ENCODE measurements around the gene KAZN.

The KAZN gene

DNA sequence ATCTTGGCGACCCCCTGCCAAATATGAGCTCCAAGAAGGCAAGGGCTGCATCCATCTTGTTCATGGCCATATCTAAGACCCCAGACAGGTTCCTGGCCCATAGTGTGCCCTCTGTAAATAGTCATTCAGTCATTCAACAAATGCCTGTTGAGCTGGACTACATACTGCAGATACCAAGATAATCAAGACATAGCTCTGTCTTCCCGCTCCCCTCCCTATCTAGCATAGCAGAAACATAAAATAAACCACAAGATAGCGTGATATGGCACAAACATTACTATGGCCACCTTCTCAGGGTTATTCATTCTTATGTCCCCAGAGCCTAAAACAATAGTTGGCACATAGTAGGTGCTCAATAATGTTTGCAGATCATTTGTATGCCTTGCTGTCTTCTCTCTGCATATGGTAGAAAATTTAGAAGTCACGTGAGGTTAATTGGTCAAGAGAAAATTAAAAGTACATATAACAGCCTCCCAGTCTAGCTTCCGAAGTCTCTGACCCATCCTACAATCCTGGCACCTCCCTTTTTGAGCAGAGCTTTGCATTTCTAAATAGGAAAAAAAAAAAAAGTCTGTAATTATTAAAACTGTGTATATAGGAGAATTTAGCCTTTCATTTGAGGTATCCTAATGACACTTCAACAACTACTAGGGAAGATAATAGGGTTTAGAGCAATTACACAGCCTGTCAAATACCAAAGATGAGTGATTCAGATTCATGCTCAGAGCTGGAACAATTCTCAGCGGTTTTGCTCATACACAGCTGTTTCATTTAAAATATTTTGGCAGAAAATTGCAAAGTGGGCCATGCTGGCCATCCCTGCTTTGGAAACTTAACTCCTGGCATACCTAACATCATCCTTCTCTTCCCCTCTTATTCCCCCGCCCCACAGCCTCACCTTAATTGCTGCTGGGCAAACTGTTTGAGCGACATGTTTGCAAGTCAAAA is 219.0 kb downstream of the KAZN start:
- Mint-ChIP-seq H3K27ac (no peak overlapping the region), H3K36me3 (ENCODE audit: low read depth) (no peaks in the 10 kb centered on the region), H3K27me3 (peaks cover 5% of the 10 kb centered on the region), H3K9me3 (no peaks in the 10 kb centered on the region), H3K4me3 (no peak overlapping the region), H3K4me1 (ENCODE audit: low read depth) (no peaks in the 10 kb centered on the region)
- DNase-seq: no peak

GRCh38 chr1:14820295-14821085 is 222.0 kb downstream of the KAZN start:
- no peak overlapping the region for H3K27ac Mint-ChIP-seq
- no peak for DNase-seq
- no peak overlapping the region for H3K4me3 Mint-ChIP-seq
- no peaks in the 10 kb centered on the region for H3K9me3 Mint-ChIP-seq
- no peaks in the 10 kb centered on the region for H3K4me1 Mint-ChIP-seq (ENCODE audit: low read depth)
- H3K36me3 Mint-ChIP-seq (ENCODE audit: low read depth): no peaks in the 10 kb centered on the region
- peaks cover 5% of the 10 kb centered on the region for H3K27me3 Mint-ChIP-seq

- DNase-seq: no peak
- no peaks in the 10 kb centered on the region for H3K4me1 Mint-ChIP-seq (ENCODE audit: low read depth)
- H3K27me3 Mint-ChIP-seq: peaks cover 7% of the 10 kb centered on the region
- no peak overlapping the region for H3K4me3 Mint-ChIP-seq
- no peak overlapping the region for H3K27ac Mint-ChIP-seq
- H3K36me3 Mint-ChIP-seq (ENCODE audit: low read depth): no peaks in the 10 kb centered on the region
- no peaks in the 10 kb centered on the region for H3K9me3 Mint-ChIP-seq
Measured at GRCh38 chr1:14822493-14822892, 224.0 kb downstream of the KAZN start.

GRCh38 chr1:14822996-14823395 is 224.5 kb downstream of the KAZN start:
- DNase-seq: no peak
- Mint-ChIP-seq H3K27ac (no peak overlapping the region), H3K36me3 (ENCODE audit: low read depth) (no peaks in the 10 kb centered on the region), H3K9me3 (no peaks in the 10 kb centered on the region), H3K4me3 (no peak overlapping the region), H3K27me3 (peaks cover 9% of the 10 kb centered on the region), H3K4me1 (ENCODE audit: low read depth) (no peaks in the 10 kb centered on the region)

- Mint-ChIP-seq H3K9me3 (no peaks in the 10 kb centered on the region), H3K27me3 (peaks cover 9% of the 10 kb centered on the region), H3K4me3 (no peak overlapping the region), H3K36me3 (ENCODE audit: low read depth) (no peaks in the 10 kb centered on the region), H3K27ac (no peak overlapping the region), H3K4me1 (ENCODE audit: low read depth) (no peaks in the 10 kb centered on the region)
- DNase-seq: no peak
Measured at GRCh38 chr1:14824314-14824915, 225.9 kb downstream of the KAZN start.

- Mint-ChIP-seq H3K27ac (no peak overlapping the region), H3K4me1 (ENCODE audit: low read depth) (no peaks in the 10 kb centered on the region), H3K27me3 (peaks cover 9% of the 10 kb centered on the region), H3K9me3 (no peaks in the 10 kb centered on the region), H3K36me3 (ENCODE audit: low read depth) (no peaks in the 10 kb centered on the region), H3K4me3 (no peak overlapping the region)
- DNase-seq: no peak
Measured at GRCh38 chr1:14825396-14825795, 226.9 kb downstream of the KAZN start.

DNA sequence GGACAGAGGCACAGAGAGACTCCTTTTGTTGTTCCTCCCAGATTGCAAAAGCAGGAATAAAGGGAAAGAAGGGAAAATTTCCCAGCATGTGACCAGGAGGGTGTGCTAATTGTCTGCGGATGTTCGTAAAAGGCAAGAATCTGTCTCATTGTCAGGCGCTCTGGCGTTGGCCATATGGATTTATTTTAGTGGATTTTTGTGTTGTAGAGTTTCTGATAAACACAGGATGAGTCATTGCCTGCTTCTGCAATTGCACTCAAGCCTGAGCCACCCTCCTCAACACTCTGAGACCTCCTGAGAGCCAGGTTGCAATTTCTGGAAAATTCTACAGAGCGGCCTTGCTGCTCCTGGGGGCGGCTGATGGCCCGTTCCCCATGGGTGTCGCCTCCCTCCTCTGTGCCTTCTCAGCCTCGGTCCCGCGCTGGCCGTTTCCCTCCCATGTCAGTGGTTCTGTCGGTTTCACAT is 227.7 kb downstream of the KAZN start:
- Mint-ChIP-seq H3K27me3 (peaks cover 9% of the 10 kb centered on the region), H3K27ac (no peak overlapping the region), H3K9me3 (no peaks in the 10 kb centered on the region), H3K4me1 (ENCODE audit: low read depth) (no peaks in the 10 kb centered on the region), H3K36me3 (ENCODE audit: low read depth) (no peaks in the 10 kb centered on the region), H3K4me3 (no peak overlapping the region)
- DNase-seq: no peak

DNA sequence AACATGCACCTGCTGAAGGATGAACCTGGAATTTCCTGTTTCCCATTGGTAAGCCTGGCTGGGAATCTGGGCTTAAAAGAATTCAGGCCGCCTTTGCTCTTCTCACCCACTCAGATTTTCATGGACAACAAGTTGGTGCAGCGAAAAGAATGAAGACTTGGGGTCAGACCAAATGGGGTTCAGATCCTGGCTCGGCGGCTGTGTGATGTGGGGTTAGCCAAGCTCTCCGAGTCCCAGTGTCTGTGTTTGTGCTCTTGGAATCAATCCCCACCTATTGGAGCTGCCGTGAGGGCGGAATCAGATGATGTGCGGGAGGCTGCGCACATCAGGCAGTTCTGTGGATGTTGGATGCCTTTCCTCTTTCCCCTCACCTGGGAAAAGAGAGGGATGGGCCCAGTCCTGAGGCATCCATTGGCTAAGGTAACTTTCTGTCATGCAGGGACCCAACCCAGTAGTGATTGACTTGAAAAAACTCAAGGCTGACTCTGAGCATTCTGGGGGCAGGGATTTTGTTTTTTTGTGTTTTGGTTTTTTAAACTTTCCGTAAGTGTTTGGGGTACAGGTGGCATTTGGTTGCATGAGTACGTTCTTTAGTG is 228.3 kb downstream of the KAZN start:
- DNase-seq: no peak
- no peaks in the 10 kb centered on the region for H3K4me1 Mint-ChIP-seq (ENCODE audit: low read depth)
- H3K9me3 Mint-ChIP-seq: no peaks in the 10 kb centered on the region
- no peaks in the 10 kb centered on the region for H3K36me3 Mint-ChIP-seq (ENCODE audit: low read depth)
- no peak overlapping the region for H3K27ac Mint-ChIP-seq
- peaks cover 8% of the 10 kb centered on the region for H3K27me3 Mint-ChIP-seq
- H3K4me3 Mint-ChIP-seq: no peak overlapping the region

- no peak overlapping the region for H3K27ac Mint-ChIP-seq
- no peak overlapping the region for H3K4me3 Mint-ChIP-seq
- peaks cover 4% of the 10 kb centered on the region for H3K27me3 Mint-ChIP-seq
- no peaks in the 10 kb centered on the region for H3K4me1 Mint-ChIP-seq (ENCODE audit: low read depth)
- no peaks in the 10 kb centered on the region for H3K36me3 Mint-ChIP-seq (ENCODE audit: low read depth)
- H3K9me3 Mint-ChIP-seq: no peaks in the 10 kb centered on the region
- no peak for DNase-seq
Measured at GRCh38 chr1:14827870-14828269, 229.4 kb downstream of the KAZN start.

DNA sequence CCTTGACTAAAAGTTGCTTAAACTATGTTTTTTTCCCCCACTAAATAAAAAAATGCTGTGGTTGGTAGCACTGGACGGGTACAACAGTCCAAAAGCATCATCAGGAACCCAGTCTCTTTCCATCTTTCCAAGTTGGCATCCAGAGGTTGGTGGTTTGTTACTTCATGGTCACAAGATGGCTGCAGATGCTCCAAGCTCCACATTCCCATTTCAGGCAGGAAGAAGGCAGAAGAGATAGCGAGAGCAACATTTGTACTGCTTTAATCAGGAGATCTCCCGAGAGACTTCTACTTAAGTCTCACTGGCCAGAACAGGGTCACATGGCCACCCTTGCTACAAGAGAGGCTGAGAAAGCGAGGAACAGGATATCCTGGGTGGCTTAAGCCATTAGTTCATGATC is 230.2 kb downstream of the KAZN start:
- H3K36me3 Mint-ChIP-seq (ENCODE audit: low read depth): no peaks in the 10 kb centered on the region
- H3K9me3 Mint-ChIP-seq: no peaks in the 10 kb centered on the region
- H3K4me1 Mint-ChIP-seq (ENCODE audit: low read depth): no peaks in the 10 kb centered on the region
- no peak overlapping the region for H3K4me3 Mint-ChIP-seq
- peaks cover 4% of the 10 kb centered on the region for H3K27me3 Mint-ChIP-seq
- no peak for DNase-seq
- H3K27ac Mint-ChIP-seq: no peak overlapping the region

DNA sequence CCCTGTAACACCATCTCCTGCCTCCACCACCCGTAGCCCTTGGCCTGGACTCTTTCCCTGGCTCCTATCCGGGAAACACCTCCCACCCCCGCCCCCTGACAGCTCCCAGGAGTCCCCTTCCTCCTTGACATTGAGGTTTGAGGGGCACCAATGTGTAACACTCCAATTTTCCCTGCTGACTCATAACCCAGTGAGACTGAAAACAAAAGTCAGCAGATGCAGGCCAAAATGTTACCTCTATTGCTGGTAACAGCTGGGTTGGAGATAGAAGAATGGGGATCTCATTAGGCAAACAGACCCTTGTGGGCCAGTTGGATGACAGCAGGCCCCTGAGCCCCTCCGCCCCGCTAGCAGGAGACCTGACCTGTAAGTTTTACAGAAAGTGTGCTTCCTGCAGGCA is 237.2 kb downstream of the KAZN start:
- Mint-ChIP-seq H3K4me1 (ENCODE audit: low read depth) (no peaks in the 10 kb centered on the region), H3K27ac (no peak overlapping the region), H3K9me3 (peaks cover 3% of the 10 kb centered on the region), H3K27me3 (peaks cover 15% of the 10 kb centered on the region), H3K36me3 (ENCODE audit: low read depth) (no peaks in the 10 kb centered on the region), H3K4me3 (no peak overlapping the region)
- DNase-seq: no peak

- H3K4me3 Mint-ChIP-seq: no peak overlapping the region
- DNase-seq: no peak
- no peak overlapping the region for H3K27ac Mint-ChIP-seq
- H3K27me3 Mint-ChIP-seq: peaks cover 20% of the 10 kb centered on the region
- peaks cover 8% of the 10 kb centered on the region for H3K9me3 Mint-ChIP-seq
- H3K4me1 Mint-ChIP-seq (ENCODE audit: low read depth): no peaks in the 10 kb centered on the region
- H3K36me3 Mint-ChIP-seq (ENCODE audit: low read depth): no peaks in the 10 kb centered on the region
Measured at GRCh38 chr1:14836426-14837140, 238.1 kb downstream of the KAZN start.

GRCh38 chr1:14840374-14840773 is 241.9 kb downstream of the KAZN start:
- H3K36me3 Mint-ChIP-seq (ENCODE audit: low read depth): no peaks in the 10 kb centered on the region
- H3K9me3 Mint-ChIP-seq: peaks cover 22% of the 10 kb centered on the region
- H3K4me1 Mint-ChIP-seq (ENCODE audit: low read depth): no peaks in the 10 kb centered on the region
- peaks cover 25% of the 10 kb centered on the region for H3K27me3 Mint-ChIP-seq
- no peak overlapping the region for H3K27ac Mint-ChIP-seq
- DNase-seq: no peak
- H3K4me3 Mint-ChIP-seq: no peak overlapping the region

GRCh38 chr1:14841456-14841855 is 243.0 kb downstream of the KAZN start:
- peaks cover 22% of the 10 kb centered on the region for H3K9me3 Mint-ChIP-seq
- H3K4me3 Mint-ChIP-seq: no peak overlapping the region
- H3K4me1 Mint-ChIP-seq (ENCODE audit: low read depth): no peaks in the 10 kb centered on the region
- no peak for DNase-seq
- no peak overlapping the region for H3K27ac Mint-ChIP-seq
- peaks cover 25% of the 10 kb centered on the region for H3K27me3 Mint-ChIP-seq
- H3K36me3 Mint-ChIP-seq (ENCODE audit: low read depth): no peaks in the 10 kb centered on the region
